CD4-positive, alpha-beta T cell treated with Interleukin-6 for 4 hours (primary cell): ENCODE results near the gene ZBTB7B.
"Not testable (repeated sequence)": the region's sequence is repeated elsewhere in the genome, so short reads cannot be mapped to it uniquely, and the experiment has no call there.

Experiments used
- DNase-seq: peaks from one replicate; pipeline ENCODE4 v3.0.0-alpha.2; 2020; ENCODE audit warnings: mixed read lengths

ZBTB7B gene

DNA sequence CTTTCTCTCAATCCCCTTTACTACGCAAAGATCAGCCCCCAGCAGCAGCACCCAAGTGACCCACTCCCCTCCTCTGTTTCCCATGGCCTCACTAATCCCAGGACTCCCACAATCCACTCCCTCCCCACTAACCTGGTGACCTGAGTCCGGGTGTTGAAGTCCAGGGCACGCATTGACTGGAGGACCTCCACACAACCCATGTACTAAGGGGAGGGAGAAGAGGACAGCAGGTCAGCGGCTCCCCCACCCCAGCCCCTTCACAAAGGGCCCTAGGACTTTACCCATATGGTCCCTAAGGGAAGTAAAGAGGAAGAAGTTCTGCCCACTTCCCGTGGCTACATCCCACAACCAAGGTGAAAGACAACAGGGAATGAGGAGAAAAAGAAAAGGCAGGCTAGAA is 33.4 kb upstream of the ZBTB7B start:
- no peak for DNase-seq

DNA sequence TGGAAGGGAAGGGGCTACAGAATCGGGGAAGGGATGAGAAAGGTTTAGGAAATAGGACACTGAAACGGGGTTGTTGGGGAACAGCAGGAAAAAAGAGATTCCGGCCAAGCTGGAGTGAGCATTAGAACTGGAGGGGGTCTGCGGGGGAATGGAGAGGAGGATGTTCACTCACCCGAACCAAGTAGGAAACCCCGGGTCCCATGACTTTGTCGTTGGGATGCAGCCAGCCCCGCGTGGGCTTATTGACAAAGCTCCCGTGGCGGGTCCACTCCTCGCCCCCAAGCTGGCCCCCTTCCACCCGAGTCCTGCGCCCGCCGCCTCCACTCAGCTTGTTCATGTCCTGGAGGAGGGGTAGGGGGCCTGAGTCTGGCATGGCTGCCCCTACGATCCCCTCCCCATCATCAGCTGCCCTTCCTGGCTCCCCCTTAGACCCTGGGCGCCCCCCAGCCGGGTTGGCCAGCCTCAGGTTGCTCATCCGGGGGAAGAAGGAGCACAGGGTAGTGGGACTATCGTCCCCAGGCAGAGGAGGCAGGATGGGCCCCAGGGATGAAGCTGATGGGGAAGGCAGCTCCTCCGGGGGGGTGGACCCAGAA is 32.6 kb upstream of the ZBTB7B start:
- DNase-seq, result no peak

DNA sequence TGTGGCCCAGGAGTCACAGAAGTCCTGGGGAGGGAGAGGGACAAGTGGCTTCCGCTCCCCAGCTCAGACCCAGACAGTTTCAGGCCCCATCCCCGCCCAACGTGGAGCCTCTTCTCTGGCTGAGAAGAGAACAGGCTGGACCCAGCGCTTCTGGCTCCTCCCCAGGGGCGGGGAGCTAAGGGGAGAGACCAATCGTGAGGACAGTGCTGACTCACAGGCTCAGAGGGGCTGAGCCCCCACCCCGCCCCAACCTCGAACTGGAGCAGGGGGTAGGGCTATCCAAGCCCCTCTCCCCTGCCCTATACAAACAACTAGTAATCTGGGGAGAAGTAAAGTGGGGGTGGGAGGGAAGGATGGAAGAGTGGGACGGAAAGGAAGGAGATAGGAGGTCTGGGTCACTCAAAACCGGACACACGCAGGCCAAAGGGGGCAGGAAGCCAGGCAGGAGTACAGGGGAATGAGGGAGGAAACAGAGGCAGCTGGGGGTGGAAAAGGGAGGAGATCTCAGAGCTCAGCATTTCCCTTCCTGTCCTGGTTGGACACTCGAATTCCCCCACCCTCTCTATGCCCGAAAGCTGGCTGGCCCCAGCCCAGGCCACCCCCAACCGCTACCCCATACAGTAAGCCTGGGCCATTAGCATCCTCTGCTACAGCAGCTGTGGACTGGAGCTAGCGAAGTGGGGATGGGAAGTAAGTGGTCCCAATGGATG is 31.8 kb upstream of the ZBTB7B start, which contains the start of gene SHC1:
Gene SHC1 (minus strand): TSS at position 117 of the 710 bp plus-strand sequence. CDS start 221 bp downstream, outside the sequence.
- peak; percentile 56 for DNase-seq

- no peak for DNase-seq
These were observed 31.1 kb upstream of the ZBTB7B start for GRCh38 chr1:154971341-154971998.

DNA sequence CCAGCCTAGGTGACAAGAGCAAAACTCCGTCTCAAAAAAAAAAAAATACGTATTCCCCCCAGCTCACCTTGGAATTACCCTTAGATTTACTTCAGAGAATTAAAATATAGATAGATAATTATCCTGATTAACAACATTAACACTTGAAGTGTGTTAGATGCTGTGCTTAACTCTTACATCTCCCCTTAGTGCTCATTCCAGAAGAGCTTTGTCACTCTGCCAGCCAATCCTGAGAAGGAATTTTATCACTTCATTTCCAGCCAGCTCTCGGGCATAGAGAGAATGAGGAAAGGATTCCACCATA is 30.4 kb upstream of the ZBTB7B start:
- no peak for DNase-seq

DNA sequence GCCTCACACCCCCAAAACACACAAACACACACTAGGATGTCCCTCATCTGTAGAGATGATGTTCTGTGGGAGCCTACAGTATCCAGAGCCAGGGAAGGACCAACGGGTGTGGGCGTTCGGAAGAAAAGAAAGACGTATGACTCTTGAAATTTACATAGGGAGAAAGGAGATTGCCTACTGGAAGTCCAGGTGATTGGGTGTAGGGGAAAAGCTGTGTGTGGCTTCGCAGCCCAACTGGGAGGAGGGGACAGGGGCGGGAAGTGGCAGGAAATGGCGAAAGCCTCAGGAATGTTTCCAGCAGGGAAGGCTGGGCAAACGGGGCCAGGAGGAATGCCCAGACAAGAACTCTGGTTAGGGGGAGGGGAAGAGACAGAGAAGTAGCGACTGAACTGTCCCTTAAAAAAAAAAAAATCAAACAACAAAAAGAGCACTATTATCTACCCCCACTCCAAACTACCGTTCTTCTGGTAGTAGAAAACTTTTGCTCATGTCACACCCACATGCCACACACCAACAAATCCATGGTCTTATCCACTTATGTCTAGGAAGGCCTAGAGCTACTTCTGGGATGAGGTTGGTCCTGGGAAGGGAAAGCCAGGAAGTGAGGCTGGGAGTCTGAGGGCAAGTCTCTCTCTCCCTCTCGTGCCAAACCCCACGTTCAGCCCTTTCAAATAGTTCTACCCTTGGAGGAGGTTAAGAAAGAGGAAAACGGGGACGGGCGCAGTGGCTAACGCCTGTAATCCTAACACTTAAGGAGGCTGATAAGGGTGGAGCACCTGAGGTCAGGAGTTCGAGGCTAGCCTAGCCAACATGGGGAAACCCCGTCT is 29.9 kb upstream of the ZBTB7B start:
- DNase-seq, result no peak

DNA sequence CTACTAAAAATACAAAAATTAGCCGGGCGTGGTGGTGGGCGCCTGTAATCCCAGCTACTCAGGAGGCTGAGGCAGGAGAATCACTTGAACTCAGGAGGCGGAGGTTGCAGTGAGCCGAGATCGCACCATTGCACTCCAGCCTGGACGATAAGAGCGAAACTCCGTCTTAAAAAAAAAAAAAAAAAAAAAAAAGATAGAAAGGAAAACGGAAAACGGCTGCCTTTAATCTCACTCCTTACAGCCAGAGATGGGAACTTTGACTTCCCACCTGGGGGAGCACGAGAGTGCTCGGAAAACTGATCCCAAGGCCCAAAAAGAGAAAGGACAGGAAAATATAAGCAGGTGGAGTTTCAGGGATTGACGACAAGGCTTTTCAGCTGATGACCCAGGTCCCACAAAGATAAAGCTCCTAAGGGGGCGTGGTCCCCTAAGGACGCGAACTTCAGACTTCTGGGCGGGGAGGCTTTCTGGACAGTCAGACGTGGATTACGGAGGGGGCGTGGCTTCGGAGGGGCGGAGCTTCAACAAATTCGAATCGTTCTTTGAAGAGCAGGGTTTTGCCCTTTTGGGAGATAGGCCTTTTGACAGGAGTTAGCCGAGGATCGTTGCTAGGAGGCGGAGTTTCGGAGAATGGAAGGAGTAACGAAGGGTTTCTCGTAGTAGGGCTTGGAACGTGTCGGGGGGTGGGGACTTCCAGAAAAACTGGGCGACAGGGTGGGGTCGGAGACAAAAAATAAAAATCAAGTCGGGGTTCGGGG is 29.1 kb upstream of the ZBTB7B start:
- DNase-seq, result peak; percentile 94

- DNase-seq, result peak; percentile 96
These were observed 28.3 kb upstream of the ZBTB7B start, which contains the start of gene CKS1B for GRCh38 chr1:154974102-154974807. CKS1B (plus strand) TSS chr1:154974681; CDS start chr1:154974746, 65 bp downstream.

- peak; percentile 97 for DNase-seq
These were observed 27.7 kb upstream of the ZBTB7B start for GRCh38 chr1:154974808-154975408.

GRCh38 chr1:154975409-154976059 is 27.1 kb upstream of the ZBTB7B start:
- peak; percentile 50 for DNase-seq

DNA sequence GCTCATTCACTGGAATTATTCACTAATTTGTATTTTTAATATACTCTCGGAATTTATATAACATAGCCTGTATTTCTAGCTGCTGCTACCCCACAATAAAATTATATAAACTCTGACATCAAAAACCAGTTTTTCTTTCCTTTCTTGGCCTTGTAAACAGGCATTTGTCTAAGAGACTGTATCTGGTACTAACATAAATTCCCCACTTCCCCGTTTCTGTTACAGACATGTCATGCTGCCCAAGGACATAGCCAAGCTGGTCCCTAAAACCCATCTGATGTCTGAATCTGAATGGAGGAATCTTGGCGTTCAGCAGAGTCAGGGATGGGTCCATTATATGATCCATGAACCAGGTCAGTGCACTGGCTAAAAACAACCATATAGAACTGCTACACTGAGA is 24.8 kb upstream of the ZBTB7B start:
- DNase-seq, result not testable (repeated sequence)

DNA sequence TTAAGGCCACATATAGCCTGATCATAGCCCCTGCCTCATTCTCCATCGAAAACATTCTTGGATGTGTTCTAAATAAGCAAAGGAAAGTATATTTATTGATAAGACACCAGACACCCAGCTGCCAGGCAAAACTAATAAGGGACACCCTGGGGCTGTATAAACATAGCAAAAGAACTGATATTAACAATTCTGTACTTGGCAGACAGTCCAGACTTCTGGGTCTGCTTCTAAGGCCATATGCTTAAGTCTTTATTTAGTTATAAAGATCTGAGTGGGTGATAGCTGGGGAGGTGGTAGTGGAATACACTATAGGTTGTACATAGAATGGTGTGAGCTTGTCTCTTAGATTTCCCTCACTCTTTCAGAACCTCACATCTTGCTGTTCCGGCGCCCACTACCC is 24.2 kb upstream of the ZBTB7B start:
- DNase-seq, result no peak

DNA sequence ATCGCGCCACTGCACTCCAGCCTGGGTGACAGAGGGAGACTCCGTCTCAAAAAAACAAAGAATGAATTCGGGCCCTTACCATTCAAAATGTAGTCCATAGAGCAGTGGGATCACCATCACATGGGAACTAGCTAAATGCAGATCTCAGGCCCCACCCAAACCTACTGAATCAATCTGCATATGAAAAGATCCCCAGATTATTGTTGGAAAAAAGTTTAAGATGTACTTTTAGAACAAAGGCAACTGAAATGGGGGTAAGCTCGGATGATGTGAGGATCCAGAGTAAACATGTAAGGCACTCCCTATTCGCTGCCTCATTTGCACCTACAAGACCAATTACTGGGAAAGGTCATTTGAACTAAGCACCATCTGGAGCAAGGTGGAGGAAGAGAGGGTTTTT is 20.3 kb upstream of the ZBTB7B start:
- no peak for DNase-seq

DNA sequence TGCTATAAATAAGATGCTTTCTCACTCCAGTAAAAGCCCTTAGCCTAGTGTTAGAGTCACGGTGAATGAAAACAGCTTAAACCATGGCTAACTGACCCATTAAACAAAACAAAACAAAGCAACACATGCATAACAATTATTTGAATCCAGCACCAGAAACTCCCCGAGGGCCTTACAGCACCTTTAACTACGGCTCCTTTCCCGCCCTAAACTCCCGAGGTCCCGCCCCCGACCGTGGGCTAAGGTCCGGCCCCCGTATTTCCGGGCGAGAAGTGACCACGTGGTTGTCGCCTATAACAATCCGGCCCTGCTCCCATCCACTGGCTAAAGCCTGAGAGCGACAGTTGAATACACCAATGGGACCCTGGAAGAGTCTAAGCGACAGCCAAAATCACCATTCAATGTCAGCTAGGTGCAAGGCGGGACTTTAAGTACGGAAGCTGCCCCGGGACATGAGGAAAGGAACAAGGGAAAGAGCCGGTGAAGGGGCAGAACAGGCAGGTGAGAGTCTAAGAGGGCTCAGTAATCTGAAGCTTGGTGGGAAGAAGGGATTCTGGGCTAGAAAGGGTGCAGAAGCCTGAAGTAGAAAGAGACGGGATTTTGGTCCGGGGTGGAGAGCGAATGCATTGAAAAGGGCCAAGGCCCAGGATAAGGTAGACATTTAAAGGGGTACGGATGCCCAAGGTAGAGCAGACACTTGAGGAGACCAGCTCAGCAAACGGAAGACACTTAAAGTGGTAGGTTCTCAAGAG is 19.5 kb upstream of the ZBTB7B start, which contains the start of gene FLAD1:
Gene FLAD1 (plus strand): TSS at position 448 of the 752 bp plus-strand sequence. CDS start 351 bp downstream, outside the sequence.
- peak; percentile 96 for DNase-seq

DNA sequence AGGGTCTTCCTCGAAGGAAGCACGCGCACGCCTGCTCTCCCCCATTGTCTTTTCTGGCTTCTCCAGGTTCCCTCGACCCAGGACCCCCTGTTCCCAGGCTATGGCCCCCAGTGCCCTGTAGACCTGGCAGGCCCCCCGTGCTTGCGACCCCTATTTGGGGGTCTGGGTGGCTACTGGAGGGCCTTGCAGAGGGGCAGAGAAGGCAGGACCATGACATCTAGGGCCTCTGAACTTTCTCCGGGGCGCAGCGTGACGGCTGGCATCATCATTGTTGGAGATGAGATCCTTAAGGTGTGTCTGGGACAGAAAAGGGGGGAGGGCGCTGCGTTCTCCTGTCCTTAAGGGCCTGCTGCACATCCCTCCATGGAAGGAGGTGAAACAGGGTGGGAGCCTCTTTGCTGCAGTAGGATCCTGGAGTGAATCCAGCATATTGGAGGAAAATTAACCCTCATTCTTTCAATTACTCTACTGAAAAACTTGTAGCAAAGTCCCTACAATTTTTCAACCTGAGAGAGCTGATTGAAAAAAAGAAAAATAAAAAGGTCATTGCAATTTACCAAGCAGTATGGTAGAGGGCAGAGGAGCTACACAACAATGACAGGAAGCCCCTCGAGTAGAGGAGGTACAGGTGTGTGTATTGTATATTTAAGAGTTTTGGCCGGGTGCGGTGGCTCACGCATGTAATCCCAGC is 18.7 kb upstream of the ZBTB7B start:
- DNase-seq, result no peak

GRCh38 chr1:154986736-154987135 is 15.9 kb upstream of the ZBTB7B start:
- not testable (repeated sequence) for DNase-seq

DNA sequence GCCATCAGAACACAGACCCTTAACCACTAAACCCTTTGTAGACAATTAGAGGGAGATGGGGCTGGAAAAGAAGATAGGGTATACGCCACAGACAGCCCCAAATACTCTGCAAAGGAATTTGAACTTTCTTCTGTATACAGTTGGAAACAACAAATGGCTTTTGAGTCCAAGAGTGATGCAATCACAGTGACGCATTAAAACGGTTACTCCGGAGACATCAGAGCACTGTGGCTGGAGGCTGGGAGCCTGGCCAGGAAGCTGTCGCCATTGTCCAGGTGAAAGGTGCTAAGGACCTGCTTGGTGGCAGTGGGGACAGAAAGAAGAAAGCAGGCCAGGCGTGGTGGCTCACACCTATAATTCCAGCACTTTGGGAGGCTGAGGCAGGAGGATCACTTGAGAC is 15.3 kb upstream of the ZBTB7B start:
- no peak for DNase-seq

DNA sequence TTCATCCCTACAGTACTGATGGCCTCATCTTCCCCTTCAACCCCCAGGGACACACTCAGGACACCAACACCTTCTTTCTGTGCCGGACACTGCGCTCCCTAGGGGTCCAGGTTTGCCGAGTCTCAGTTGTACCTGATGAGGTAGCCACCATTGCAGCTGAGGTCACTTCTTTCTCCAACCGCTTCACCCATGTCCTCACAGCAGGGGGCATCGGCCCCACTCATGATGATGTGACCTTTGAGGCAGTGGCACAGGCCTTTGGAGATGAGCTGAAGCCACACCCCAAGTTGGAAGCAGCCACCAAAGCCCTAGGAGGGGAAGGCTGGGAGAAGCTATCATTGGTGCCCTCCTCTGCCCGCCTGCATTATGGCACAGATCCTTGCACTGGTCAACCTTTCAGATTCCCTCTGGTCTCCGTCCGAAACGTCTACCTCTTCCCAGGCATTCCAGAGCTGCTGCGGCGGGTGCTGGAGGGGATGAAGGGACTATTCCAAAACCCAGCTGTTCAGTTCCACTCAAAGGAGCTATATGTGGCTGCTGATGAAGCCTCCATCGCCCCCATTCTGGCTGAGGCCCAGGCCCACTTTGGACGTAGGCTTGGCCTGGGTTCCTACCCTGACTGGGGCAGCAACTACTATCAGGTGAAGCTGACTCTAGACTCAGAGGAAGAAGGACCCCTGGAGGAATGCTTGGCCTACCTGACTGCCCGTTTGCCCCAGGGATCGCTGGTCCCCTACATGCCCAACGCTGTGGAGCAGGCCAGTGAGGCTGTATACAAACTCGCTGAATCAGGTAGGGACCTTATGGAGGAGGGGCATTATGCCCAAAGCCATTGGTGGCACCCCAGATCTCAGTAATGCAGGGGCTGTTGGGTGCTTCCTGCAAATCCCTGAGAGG is 14.3 kb upstream of the ZBTB7B start:
- no peak for DNase-seq
